Epidermal melanocyte (primary cell): ENCODE results near the gene PPP2R5A.
"Not testable (repeated sequence)": the region's sequence is repeated elsewhere in the genome, so short reads cannot be mapped to it uniquely, and the experiment has no call there.

Experiments used
- DNase-seq: peaks from one replicate; pipeline ENCODE4 v3.0.0; 2011; ENCODE audit warnings: low spot score; ENCODE audit not compliant: insufficient read length

PPP2R5A gene

GRCh38 chr1:212267460-212267859, 17.8 kb upstream of the PPP2R5A start:
- no peak for DNase-seq

DNA sequence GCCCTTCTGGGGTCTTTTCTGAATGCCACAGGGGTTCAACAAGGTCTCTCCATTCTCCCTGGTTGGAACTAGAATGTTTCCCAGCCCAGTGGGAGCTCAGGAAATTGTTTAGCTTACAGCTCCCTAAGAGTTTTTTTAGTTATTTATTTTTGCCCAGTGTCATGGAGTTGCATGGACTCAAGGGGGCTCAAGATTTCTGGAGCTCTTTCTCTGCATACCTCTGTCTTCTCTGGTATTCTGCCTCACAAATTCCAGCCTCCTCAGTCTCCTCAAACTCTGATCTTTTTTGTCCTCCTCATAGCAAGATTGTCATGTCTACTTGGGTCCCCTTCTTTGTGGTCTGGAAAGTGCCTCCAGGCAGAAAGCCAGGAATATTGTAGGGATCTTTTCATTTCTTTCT, 15.9 kb upstream of the PPP2R5A start:
- DNase-seq = no peak

DNA sequence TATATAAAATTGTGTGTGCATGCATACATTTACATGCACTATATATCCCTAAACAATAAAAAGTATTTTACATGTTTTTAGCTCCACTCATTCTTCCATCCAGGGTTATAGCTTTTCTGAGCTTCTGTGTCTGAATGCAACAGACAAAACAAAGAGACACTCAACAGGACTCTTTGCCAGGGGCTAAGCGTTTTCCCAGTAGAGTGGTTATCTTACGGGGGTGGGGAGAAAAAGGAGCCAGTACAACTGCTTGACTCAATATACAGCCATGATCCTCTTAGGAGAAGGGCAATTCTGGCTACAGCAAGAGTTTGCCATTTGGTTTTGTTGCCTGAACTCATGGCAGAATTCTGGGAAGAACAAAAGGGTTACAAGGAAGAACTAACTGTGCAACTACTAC, 14.6 kb upstream of the PPP2R5A start:
- DNase-seq = no peak

- DNase-seq = no peak
Observed at GRCh38 chr1:212271234-212271633, 14.0 kb upstream of the PPP2R5A start.

DNA sequence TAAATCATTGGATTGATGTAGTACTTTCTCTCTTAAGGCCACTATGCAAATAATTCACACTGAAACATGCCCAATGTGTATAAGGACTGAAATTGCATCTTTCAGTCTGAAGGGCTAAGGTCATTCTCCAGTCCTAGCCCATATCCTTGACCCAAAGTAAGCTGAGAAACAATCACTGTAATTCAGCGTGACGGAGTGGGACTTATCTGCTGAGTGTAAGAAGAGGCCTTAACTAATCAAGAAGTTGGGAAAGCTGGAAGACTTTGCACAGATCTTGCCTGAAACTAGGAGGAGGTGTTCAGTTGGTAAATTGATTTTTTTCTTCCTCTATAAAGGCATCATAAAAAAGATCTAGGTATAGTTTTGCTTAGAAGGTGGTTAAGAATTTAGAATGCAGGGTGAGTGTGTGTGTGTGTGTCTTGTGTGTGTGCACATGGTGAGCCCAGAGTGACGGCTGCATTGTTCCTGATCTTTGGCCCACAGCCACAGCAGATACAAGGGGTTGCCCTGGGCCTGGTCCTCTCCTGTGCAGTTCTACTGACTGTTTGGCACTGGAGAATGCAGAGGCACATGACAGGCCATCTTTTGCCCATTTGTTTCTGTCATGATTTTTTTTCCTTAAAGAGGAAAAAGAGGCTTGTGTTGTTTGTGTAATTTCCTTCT, 13.3 kb upstream of the PPP2R5A start:
- no peak for DNase-seq

DNA sequence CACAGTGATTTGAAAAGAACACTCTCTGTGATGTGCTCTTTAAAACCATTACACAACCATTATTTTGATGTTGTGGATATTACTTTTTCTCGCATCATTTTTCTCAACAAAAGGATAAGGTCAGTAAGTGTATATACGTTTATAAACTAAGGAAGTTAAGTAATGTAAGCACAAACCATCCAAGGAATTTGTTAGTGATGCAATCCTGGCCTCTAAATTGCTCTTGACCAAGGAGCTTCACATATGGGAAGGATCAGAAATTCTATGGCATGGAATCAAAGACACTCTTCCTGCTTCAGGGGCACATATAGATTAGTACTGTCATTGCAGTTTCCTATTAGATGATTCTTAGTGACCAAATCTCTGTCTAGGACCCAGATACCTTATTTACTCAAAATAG, 3.6 kb upstream of the PPP2R5A start:
- DNase-seq = no peak

GRCh38 chr1:212283741-212284140, 1.5 kb upstream of the PPP2R5A start:
- no peak for DNase-seq

- no peak for DNase-seq
Observed at GRCh38 chr1:212284332-212284743, 872 bp upstream of the PPP2R5A start.

DNA sequence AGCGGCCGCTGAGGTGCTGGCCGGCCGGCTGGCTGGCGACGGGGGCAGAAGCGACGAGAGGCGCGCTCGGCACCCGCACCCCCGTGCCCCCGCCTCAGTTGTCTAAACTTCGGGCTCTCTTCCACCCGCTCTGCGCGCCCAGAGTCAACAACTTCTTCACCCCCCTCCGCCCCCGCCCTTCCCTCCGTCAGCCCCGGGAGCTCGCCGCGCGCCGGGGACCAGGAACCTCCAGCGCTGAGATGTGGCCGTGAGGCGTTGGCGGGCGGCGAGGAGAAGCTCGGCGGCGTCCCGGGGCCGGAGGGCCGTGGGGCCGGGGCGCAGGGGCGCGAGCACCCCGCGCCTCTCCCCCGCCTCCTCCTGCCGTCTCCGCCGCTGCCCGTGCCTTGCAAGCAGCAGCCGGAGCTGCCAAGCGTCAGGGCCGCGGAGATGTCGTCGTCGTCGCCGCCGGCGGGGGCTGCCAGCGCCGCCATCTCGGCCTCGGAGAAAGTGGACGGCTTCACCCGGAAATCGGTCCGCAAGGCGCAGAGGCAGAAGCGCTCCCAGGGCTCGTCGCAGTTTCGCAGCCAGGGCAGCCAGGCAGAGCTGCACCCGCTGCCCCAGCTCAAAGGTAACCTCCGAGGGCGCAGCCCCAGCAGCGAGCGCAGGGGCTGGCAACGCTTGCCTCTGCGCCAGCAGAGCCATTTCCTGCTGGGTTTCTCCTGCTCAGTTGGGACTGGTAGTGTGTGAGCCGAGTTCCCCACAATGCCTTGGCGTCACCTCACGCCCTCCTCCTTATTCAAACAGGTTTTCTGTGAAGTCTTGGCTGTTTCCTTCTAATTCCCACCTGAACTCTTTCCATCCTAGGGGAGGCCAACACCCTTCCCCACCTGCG, 710 bp downstream of the PPP2R5A start:
- DNase-seq = no peak

- no peak for DNase-seq
Observed at GRCh38 chr1:212286556-212287131, 1.4 kb downstream of the PPP2R5A start.

DNA sequence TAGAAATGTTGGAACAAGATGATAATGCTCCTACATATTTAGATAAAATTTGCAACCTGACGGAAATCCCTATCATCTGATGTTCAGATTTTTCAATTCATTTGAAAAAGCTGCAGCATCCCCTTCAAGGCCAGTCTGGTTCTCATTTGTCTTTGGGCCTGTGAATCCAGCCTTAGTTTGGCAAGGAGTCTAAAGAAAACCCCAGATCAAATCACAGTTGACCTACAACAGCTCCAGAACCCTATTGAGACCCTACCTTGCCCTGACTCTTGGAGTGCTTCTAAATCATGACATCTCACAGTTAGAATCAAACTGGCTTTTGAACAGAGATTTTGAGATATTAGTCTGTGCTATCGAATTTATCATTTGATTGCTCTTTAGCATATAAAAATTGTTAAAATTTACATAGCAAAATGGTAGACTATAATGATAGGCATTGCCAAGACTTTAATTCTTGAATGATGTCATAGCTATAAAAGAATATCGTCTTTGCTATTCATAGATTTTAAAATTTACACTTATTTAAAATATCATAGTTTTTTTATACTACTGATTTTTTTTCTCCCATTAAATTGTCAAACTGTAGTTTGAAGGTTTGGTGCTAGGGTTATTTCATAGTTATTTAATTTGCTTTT, 2.2 kb downstream of the PPP2R5A start:
- DNase-seq = no peak

DNA sequence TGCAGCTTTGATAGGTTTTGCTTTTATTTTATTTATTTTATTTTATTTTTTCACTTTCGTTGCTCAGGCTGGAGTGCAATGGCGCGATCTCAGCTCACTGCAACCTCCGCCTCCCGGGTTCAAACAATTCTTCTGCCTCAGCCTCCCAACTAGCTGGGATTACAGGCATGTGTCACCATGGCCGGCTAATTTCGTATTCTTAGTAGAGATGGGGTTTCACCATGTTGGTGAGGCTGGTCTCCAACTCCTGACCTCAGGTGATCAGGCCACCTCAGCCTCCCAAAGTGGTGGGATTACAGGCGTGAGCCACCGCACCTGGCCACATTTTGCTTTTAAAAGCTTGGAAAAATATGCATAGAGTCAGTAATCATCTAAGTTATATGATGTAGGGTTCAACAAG, 2.8 kb downstream of the PPP2R5A start:
- not testable (repeated sequence) for DNase-seq

DNA sequence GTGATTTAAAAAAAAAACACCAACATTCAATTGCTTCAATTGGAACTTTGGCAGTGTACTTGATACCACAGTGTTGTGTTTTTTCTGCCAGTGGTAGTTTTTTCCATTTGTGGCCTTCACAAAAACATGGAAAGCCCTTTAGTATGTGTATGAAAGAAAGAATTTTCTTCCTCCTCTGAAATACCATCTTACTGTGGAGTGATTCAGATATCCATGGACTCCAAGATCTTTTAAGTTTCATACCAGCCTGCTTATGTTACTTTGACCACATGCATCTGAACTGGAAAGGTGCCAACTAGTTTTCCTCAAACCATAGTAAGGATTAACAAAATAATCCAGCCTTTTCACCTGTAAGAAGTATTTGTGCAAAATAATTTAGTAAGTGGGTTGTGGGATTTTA, 3.4 kb downstream of the PPP2R5A start:
- DNase-seq = no peak

- DNase-seq = no peak
Observed at GRCh38 chr1:212289262-212290077, 4.3 kb downstream of the PPP2R5A start.

- DNase-seq = no peak
Observed at GRCh38 chr1:212290608-212291007, 5.4 kb downstream of the PPP2R5A start.

- no peak for DNase-seq
Observed at GRCh38 chr1:212291505-212292134, 6.4 kb downstream of the PPP2R5A start.

GRCh38 chr1:212292250-212293105, 7.3 kb downstream of the PPP2R5A start:
- no peak for DNase-seq

DNA sequence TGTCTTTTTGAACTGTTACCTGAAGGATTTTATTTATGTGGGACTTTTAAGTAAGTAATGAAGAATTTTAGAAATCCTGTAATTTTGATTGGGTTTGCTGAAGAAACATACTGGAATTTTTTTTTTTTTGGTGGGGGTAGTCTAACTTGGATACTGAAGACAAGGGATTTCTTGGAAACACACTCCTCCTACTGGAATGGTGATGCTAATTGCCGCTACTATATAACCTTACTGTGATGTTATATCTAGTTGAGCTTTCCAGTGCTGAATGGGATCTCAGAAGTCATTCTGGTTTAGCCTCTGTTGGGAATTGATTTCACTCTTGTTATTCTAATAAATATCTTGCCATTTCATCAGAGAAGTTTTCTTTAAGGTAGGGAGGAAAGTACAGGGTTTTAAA, 8.4 kb downstream of the PPP2R5A start:
- no peak for DNase-seq

DNA sequence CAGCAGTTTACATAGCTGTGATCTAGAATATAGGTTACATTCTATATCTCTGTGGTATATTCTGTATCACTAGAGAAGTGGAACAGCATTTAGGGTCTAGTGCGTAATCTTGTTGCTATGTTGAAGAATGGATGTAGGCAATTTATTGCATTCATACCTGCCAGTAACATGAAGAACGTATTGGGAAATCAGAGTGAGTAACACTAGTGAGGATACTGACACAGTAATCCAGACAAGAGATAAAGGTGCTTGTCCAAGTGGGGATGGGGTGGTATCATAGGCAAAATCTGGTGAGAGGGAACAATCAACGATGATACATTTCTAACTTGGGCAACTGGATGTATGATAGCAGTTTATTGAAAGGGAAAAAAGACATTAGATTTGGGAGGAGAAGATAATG, 9.8 kb downstream of the PPP2R5A start:
- DNase-seq = no peak

DNA sequence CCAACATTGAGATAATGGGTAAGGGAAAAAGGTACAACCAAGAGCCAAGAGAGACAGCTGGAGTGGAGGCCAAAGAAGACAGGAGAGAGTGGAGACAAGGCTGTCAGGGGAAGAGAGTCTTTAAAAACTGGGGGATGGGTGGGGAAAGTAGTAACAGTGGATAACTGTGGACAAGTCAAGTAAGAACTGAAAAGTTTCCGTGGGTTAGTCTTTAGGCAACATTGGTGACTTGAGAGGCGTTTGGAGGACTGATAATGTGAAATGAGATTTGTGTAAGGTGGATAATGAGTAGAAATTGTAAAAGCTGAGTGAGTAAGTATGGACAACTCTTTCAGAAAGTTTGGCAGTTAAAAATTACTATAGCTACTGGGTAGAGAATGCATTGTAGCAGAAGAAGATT, 10.4 kb downstream of the PPP2R5A start:
- DNase-seq = no peak
